Ectodermal cell (in vitro differentiated cells): ENCODE results near the gene OR2T11.

ENCODE experiments used
- H3K27ac ChIP-seq: 2 replicates; pipeline ENCODE4 v1.7.0; 2013; ENCODE audit warnings: mild to moderate bottlenecking, low read depth, low read length; ENCODE audit not compliant: insufficient read depth, poor library complexity, severe bottlenecking
- H3K27me3 ChIP-seq: 2 replicates; pipeline ENCODE4 v1.7.0; 2013; ENCODE audit warnings: mild to moderate bottlenecking, low read length; ENCODE audit not compliant: insufficient read depth, control insufficient read depth, poor library complexity, severe bottlenecking
- H3K36me3 ChIP-seq: one replicate; pipeline ENCODE4 v1.7.0; 2013; ENCODE audit warnings: low read length; ENCODE audit not compliant: control insufficient read depth, insufficient read depth
- H3K4me1 ChIP-seq: one replicate; pipeline ENCODE4 v1.7.0; 2013; ENCODE audit warnings: low read length; ENCODE audit not compliant: control insufficient read depth, insufficient read depth
- H3K4me3 ChIP-seq: 2 replicates; pipeline ENCODE4 v1.7.0; 2013; ENCODE audit warnings: low read depth, low read length, control low read depth; ENCODE audit not compliant: insufficient read depth
- H3K9me3 ChIP-seq: 2 replicates; pipeline ENCODE4 v1.7.0; 2013; ENCODE audit warnings: mild to moderate bottlenecking, low read length, moderate library complexity; ENCODE audit not compliant: control insufficient read depth
- WGBS, 2 experiments: methylation state at CpG; one replicate each; pipeline ENCODE4 v1.1.7; 2013; ENCODE audit warnings: missing lambda C conversion rate in 2 of 2; 5-methylcytosine and 5-hydroxymethylcytosine counted together

OR2T11 gene

DNA sequence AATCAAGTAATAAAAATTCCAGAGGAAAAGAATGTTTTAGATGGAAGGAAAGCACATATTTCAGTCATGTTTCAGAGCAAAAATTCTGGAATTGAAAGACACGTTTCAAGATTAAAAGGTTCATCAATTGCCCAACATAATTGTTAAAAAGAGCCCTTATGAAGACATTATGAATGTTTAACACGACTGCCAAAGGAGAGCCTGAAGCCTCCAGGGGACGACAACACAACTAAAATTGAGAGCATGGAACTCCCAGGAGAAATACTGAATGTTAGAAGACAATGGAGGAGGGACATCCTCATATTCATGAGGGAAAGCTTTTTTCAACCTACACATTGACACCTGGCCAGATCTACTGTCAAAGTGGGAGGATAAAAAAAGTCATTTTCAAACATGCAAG, 16.0 kb downstream of the OR2T11 start:
- no peak overlapping the region for H3K27ac ChIP-seq
- H3K4me3 ChIP-seq, result no peak overlapping the region
- no peaks in the 10 kb centered on the region for H3K36me3 ChIP-seq
- no peaks in the 10 kb centered on the region for H3K27me3 ChIP-seq
- 13 to 22% methylated on average over 3 of the region's 3 CpGs for WGBS, 2 experiments
- H3K4me1 ChIP-seq, result no peaks in the 10 kb centered on the region
- H3K9me3 ChIP-seq, result peaks cover 1% of the 10 kb centered on the region

DNA sequence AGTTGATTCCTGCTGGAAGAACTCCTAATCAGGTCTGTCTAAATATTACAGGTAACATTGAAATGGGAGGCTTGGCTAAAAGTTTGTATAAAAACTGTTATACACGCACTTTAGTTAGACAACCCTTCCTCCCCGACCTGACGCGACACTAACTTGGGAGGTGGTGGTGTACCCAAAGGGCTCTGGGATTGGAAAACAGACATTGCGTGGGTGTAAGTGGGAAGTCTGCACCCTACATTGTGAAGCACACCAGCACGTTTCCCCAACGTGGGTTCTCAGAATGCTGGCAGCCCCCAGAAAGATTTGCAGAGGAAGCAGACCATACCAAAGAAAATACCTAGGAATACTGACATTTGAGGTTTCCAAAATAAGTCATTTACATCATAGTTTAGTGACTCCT, 16.8 kb downstream of the OR2T11 start:
- Histone ChIP-seq H3K36me3 (no peaks in the 10 kb centered on the region), H3K27me3 (no peaks in the 10 kb centered on the region), H3K9me3 (peaks cover under 1% of the 10 kb centered on the region), H3K4me1 (no peaks in the 10 kb centered on the region), H3K27ac (no peak overlapping the region), H3K4me3 (no peak overlapping the region)
- whole genome bisulfite sequencing, 2 experiments, result 70 to 73% methylated on average over 7 of the region's 7 CpGs

DNA sequence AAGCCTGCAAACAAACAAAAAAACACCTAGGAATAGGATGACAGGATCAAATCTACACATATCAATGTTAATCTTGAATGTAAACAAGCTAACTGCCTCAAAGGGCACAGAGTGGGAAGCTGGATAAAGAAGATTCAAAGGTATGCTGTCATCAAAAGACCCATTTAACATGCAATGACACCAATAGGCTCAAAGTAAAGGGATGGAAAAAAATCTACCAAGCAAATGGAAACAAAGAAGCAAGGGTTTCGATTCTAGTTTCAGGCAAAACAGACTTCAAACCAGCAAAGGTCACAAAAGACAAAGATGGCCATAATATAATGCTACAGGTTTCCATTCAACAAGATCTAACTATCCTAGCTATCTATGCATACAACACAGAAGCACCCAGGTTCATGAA, 21.1 kb downstream of the OR2T11 start:
- H3K4me1 ChIP-seq, result no peaks in the 10 kb centered on the region
- 64 to 67% methylated on average over 1 of the region's 1 CpG for WGBS, 2 experiments
- no peaks in the 10 kb centered on the region for H3K36me3 ChIP-seq
- H3K27ac ChIP-seq, result no peak overlapping the region
- H3K4me3 ChIP-seq, result no peak overlapping the region
- peaks cover 7% of the 10 kb centered on the region for H3K9me3 ChIP-seq
- H3K27me3 ChIP-seq, result no peaks in the 10 kb centered on the region

DNA sequence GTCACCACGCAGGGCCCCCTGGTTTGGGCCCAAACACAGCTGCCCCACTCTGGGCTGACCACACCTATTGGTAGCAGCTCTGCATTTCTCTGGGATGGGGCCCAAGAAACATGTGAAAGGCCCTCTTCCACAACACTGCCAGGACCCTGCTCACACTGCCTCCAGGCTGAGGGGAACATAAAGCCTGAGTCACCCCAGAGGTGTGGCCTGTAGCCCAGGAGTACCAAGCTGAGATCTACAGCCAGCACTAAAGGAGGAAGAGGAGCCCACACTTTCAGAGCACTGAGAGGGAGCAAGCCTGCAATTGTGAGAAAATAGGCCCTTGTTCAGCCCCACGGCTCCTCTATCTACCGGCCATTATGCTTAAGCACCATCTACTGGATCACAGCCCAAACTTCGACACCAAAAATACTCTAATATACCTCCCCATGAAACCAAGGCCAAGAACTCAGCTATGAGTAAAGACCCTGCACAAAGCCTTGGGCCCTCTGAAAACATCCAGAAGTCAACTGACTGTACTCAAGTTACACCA, 22.9 kb downstream of the OR2T11 start:
- no peaks in the 10 kb centered on the region for H3K4me1 ChIP-seq
- H3K27me3 ChIP-seq, result no peaks in the 10 kb centered on the region
- WGBS, 2 experiments, result 77 to 80% methylated on average over 4 of the region's 4 CpGs
- H3K9me3 ChIP-seq, result peaks cover 7% of the 10 kb centered on the region
- no peak overlapping the region for H3K27ac ChIP-seq
- H3K4me3 ChIP-seq, result no peak overlapping the region
- no peaks in the 10 kb centered on the region for H3K36me3 ChIP-seq

DNA sequence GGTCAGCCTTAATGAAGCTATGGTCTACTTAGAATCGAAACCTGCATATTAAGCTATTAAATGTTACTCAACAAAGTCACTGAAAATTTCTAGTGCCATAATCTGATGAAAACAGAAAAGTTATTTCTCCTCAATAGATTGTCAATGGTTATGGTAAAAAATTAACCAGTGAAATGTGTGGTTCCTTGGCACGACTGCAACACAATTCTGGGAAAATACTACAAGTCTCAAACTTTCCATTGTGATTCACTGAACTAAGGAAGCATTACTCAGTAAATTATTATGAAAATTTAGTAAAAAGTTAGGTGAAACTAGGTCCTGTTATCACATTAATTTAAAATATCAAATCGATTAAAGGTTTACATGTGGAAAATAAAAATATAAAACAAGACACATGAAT, 24.6 kb downstream of the OR2T11 start:
- H3K9me3 ChIP-seq, result peaks cover 15% of the 10 kb centered on the region
- no peaks in the 10 kb centered on the region for H3K36me3 ChIP-seq

DNA sequence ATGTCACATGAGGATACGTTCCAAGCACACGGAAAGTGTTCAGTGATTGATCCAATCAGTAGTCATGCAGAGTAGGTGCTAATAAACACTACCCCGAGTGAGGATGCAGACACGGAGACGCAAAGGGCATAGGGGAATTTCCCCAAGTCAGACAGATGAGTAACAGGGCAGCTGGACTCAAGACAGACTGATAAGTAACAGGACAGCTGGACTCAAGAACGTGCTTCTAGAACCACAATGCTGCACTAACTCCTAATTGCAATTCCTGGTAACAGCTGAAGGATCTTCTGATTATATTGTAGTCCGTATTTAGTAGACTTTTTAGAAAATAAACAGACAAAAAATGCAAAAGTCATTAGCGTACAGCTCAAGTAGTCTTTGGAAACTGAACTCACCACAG, 35.5 kb downstream of the OR2T11 start:
- Histone ChIP-seq H3K9me3 (peaks cover 18% of the 10 kb centered on the region), H3K27ac (no peak overlapping the region), H3K4me1 (no peaks in the 10 kb centered on the region), H3K36me3 (no peaks in the 10 kb centered on the region), H3K4me3 (no peak overlapping the region), H3K27me3 (no peaks in the 10 kb centered on the region)
- WGBS, 2 experiments, result 70 to 72% methylated on average over 8 of the region's 8 CpGs

More for the DNA sequence above, 24.6 kb downstream of the OR2T11 start:
- H3K4me3 ChIP-seq, result no peak overlapping the region
- H3K27ac ChIP-seq, result no peak overlapping the region
- no peaks in the 10 kb centered on the region for H3K4me1 ChIP-seq
- 42% methylated on average over 3 of the region's 3 CpGs; no CpG with 5 or more reads in 1 of the 2 experiments for WGBS, 2 experiments
- H3K27me3 ChIP-seq, result no peaks in the 10 kb centered on the region

DNA sequence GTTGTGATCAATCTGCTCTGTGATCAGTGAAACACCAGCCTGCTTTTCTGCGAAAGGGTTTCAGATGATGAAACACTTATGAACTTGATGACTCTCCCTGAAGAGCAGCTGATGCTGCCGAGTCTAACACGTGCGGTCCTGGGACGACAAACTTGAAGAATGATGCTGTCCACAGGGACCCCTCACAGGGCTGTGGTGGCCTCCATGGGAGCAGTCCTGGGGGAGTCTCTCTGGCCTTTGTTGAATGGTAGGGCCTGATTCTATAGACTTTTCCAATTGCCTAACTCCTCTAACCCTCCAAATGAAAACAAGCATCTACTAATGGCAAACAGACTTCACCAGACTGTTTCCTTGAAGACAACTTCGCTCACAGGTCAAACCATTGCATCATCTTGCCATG, 37.3 kb downstream of the OR2T11 start, which contains the start of gene OR2T10:
Gene OR2T10, minus strand, starts transcription at position 112 of the 400 bp plus-strand sequence. CDS start 3,932 bp downstream, outside the sequence.
- Histone ChIP-seq H3K4me1 (no peaks in the 10 kb centered on the region), H3K27ac (no peak within 1 kb of the TSS), H3K9me3 (peaks cover 25% of the 10 kb centered on the region), H3K27me3 (no peaks in the 10 kb centered on the region), H3K36me3 (no peaks in the 10 kb centered on the region), H3K4me3 (no peak within 1 kb of the TSS)
- WGBS, 2 experiments, result 76 to 80% methylated on average over 6 of the region's 6 CpGs

DNA sequence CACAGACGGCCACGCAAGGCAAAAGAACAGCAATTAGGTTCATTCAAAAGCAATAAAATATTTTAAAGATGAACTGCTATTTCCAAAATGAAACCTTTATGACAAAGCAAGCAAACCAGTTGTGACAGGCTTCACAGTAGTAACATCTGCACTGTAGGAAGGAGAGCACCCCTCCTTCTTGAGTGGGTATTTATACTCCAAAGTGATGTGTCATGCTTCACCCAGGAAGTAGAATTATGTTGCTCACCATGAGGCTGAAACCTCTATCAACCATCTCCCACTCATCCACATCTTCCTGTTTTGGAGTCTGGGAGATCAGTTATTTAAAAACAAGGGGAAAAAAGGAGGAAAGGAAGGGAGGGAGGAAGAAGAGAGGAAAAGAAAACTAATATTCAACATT, 38.3 kb downstream of the OR2T11 start:
- Histone ChIP-seq H3K4me1 (no peaks in the 10 kb centered on the region), H3K36me3 (no peaks in the 10 kb centered on the region), H3K27me3 (no peaks in the 10 kb centered on the region), H3K4me3 (no peak overlapping the region), H3K27ac (no peak overlapping the region), H3K9me3 (peaks cover 22% of the 10 kb centered on the region)
- WGBS, 2 experiments, result 95 to 100% methylated on average over 2 of the region's 2 CpGs

DNA sequence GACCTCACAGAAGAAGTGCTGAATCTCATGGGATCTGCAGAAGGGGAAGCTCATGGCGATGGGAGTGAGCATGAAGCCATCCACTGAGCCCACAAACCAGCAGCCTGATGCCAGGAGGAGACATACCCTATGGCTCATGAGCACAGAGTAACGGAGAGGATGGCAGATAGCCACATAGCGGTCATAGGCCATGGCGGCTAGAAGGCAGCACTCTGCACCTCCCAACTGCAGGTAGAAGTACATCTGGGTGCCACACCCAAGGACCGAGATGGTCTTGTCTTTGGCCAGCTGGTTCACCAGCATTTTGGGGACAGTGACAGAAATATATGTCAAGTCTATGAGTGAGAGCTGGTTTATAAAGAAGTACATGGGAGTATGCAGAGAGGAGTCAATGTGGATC, 41.7 kb downstream of the OR2T11 start:
- no peak overlapping the region for H3K27ac ChIP-seq
- H3K27me3 ChIP-seq, result no peaks in the 10 kb centered on the region
- no peaks in the 10 kb centered on the region for H3K4me1 ChIP-seq

DNA sequence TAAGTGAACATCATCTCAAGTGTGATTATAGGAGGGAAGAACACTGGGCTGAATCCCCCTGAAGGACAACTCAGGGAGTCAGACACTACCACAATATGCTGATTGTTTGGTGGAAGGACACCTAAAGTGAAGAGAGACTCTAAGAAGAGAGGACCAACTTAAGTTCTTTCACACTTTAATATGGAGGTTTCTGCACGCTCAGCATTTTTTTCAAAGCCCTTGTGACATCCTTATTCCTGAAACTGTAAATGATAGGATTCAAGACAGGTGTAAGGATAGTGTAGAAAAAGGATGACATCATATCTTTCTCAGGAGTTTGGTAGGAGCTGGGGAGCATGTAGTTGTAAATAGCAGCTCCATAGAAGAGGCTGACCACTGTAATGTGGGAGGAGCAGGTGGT, 42.2 kb downstream of the OR2T11 start:
- Histone ChIP-seq H3K4me3 (no peak overlapping the region), H3K27ac (no peak overlapping the region), H3K36me3 (no peaks in the 10 kb centered on the region), H3K27me3 (no peaks in the 10 kb centered on the region), H3K9me3 (peaks cover 18% of the 10 kb centered on the region), H3K4me1 (no peaks in the 10 kb centered on the region)
- WGBS, 2 experiments, result 29 to 64% methylated on average over 1 of the region's 1 CpG

More for the DNA sequence above, 41.7 kb downstream of the OR2T11 start:
- WGBS, 2 experiments, result 72% methylated on average over 5 of the region's 5 CpGs
- Histone ChIP-seq H3K9me3 (peaks cover 19% of the 10 kb centered on the region), H3K36me3 (no peaks in the 10 kb centered on the region), H3K4me3 (no peak overlapping the region)

DNA sequence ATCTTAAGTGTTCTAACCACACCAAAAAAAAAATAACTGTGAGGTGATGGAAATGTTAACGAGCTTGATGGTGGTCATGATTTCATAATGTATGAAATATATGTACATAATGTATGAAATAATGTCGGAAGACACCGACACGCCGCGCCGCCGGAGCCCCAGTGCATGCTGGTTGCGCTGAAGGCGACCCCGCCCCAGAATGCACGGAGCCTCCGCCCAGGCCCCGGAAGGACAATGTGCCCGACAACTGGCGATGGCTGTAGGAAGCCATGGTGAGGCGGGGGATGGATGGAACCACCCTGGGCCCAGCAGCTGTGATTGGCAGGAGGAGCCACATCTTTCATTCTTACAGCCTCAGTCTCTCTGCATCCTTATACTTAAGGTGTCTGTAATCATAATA, 44.8 kb downstream of the OR2T11 start:
- Histone ChIP-seq H3K36me3 (no peaks in the 10 kb centered on the region), H3K27me3 (no peaks in the 10 kb centered on the region), H3K27ac (no peak overlapping the region), H3K4me3 (no peak overlapping the region), H3K9me3 (peaks cover 12% of the 10 kb centered on the region), H3K4me1 (no peaks in the 10 kb centered on the region)
- whole genome bisulfite sequencing, 2 experiments, result 88 to 89% methylated on average over 17 of the region's 17 CpGs
